GM19023 (cell line): ENCODE measurements around the gene KCNQ1.

Experiments used
- ATAC-seq: cut with Tn5 transposase; IDR thresholded peaks from one replicate; pipeline ENCODE4 v1.9.1; 2021; ENCODE audit warnings: mild to moderate bottlenecking, moderate library complexity; ENCODE audit not compliant: unreplicated experiment

KCNQ1 gene

DNA sequence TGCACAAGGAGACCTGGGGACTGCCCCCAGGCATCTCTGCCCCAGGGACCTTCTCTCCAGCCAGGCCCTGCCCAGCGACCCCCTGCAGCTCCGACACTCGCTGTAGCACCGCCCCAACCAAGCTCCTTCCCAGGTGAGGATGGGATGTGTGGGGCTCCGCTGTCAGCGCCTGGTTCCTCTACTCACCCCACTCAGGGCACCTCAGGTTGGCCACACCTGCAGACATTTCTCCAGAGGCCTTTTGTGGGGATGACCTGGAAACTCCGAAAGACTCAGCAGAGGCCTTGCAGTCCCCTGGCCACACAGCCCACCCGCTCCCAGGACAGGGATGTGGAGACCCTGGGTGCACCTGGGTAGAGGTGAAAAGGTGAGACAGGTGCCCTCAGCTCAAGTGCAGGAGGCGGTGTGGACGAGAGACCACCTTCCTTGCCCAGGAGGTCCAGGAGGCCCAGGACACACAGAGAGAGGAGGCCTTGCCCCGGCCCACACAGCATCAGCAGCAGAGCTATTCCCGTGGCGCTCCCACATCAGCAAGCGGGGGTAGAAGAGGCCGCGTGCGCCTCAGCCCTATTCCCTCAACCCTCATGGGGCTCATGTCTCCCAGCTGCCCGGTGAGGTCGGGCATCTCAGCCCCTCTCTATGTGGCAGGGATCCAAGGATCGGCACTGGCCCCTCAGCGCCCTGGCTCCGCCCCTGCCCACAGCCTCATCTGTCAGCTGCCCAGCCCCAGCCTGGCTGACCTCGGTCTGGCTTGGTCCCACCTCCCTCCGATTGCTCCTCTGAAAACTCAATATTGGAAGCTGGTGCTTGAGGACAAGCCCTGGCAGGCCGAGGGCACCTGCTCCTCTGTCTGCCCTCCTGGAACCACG is 21.4 kb upstream of the KCNQ1 start:
- no peak for ATAC-seq

DNA sequence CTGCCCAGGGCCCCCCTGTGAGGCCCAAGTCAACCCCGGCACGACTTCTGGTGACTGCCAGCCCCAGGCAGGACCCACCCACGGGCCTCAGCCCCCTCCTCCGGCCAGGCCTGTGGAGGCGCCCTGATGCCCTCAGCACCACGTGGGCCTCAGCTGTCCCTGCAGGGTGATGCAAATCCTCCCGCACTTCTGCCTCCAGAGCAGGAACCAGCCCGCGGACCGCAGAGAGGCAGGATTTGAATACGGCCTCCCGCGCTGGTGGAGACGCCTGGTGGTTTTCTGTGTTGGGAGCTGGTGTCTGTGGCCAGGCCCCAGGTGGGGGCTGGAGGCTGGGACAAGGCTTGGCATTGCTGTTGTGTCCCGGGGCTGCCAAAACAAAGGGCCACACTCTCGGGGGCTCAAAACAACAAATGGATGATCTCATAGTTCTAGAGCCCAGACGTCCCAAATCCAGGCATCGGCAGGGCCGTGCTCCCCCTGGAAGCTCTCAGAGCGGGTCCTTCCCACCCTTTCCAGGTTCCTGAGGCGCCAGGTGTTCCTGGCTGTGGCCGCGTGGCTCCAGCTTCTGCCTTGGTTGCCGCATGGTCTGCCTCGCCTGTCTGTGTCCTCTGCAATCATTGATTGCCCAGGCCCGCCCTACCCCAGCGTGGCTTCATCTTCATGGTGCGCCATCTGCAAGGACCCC is 19.9 kb upstream of the KCNQ1 start:
- ATAC-seq = no peak

DNA sequence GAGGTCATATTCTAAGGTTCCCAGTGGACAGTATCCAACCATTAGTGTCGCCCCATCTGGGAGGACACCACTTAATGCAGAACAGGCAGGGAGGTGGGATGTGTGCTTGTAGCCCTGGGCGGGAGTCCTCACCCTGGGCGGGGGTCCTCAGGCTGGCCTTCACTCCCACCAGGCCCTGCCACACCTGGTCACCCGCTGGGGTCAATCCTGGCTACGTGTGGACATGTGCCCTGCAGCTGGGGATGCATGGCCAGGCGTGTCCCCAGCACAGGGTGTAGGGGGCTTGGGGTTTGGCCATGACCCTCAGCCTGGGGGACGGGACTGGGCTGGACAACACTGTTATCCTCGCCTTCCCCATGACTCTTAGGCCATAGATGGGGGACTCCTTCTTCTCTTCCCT is 19.3 kb upstream of the KCNQ1 start:
- no peak for ATAC-seq

DNA sequence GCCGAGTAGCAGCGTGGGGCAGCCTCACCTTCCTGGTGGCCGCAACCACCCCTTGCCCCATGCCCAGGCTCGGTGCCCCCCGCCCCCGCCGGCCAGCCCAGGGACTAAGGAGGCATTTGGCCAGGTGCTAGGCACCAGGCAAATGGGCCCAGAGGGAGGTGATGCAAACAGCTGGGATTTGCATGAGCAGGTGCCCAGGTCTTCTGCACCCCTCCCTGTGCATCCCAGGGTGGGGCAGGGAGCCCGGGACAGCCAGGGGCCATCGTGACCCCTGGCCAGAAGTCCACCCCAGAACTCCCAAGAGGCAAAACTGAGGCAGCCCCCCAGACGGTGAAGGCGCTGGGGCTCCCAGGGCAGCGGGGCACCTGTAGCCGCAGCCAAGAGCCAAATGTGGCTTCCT is 18.6 kb upstream of the KCNQ1 start:
- ATAC-seq = no peak

DNA sequence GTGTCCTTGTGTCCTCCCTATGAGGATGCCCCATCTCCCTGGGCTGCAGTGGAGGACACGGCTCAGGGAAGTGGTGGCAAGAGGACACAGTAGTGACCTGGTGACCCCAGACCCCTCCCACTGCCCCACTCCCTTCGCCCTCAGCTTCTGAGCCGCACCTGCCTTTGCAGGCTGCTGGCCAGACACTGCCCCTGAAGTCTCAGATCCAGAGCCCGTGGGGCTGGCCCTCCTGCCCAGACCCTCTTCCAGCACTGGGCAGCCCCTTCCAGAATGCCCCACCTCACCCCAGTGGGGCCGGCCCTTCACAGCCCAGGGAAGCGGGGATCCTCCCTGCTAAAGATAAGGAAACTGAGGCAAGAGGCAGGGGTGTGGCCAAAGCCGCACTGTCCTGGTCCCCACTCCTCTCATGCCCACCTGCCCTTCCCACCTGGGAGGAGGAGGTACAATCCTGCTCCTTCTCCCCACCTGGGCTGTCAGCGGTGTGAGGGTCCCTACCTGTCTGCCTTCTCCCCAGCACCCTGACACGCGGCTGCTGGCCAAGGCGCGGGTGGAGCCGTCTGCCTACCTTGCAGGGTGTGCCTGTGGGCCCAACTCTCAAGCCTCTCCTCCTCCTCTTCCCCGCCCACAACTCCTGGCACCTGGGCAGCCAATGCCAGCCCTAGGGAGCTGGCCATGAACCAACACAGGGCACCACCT is 17.8 kb upstream of the KCNQ1 start:
- ATAC-seq = no peak

DNA sequence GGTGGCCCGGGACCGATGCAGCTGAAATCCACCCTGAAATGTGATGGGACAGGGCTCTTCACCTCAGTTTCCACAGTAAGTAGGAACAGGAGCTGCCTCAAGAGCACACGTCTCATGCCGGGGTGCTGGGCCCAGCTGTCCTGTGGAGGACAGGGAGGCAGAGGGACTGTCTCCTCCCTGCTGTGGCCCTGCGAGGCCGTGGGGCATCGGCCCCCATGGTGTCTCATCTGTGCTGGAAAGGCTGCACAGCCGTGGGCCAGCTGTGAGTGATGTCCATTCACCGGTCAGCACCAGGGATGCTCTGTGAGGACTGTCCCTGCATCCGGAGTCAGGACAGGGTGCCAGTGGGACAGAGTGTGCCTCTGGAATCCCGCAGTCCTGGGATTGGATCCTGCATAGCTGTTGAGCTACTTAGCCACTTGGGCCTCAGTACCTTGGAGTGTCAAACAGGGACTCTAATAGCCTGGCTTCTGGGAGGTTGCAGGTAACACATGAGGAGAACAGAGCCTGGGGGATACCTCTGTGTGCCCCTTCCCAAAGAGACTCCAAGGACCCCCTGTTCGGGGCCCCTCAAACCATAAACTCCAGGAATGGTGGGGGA is 17.0 kb upstream of the KCNQ1 start:
- ATAC-seq = no peak

DNA sequence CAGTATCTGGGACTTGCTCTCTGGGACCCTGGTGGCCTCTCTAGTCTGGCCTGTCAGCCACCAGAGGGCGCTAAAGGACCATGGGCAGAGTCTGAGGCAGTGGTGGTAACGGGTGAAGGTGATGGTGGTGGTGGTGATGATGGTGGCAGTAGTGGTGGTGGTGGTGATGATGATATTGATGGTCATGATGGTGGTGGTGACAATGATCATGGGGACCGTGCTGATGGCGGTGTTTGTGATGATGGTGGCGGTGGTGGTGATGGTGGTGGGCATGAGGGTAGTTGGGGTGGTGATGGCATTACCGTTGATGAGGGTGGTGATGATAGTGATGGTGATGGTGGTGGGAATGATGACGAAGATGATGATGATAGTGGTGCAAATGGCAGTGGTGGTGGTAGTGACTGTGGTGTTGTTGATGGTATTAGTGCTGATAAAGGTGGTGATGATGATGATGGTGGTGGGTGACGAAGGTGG is 16.4 kb upstream of the KCNQ1 start:
- no peak for ATAC-seq

DNA sequence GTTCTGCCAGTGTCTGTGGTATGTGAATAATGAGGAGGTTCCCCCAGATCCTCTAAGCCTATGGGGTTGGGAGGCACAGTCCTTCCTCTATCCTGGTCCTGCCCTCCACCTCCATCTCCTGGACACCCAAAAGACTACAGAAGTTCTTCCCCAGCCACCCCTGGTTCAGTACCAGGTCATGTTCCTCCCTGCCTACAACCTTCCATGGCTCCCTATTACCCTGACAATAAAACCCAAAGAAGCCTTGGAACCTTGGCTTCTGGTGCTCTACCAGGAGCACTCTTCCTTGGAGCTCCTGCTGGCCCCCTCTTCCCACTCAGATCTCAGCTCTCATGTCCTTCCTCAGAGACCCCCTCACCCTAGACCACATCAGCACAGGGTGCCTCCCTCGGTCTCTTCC is 13.4 kb upstream of the KCNQ1 start:
- no peak for ATAC-seq

DNA sequence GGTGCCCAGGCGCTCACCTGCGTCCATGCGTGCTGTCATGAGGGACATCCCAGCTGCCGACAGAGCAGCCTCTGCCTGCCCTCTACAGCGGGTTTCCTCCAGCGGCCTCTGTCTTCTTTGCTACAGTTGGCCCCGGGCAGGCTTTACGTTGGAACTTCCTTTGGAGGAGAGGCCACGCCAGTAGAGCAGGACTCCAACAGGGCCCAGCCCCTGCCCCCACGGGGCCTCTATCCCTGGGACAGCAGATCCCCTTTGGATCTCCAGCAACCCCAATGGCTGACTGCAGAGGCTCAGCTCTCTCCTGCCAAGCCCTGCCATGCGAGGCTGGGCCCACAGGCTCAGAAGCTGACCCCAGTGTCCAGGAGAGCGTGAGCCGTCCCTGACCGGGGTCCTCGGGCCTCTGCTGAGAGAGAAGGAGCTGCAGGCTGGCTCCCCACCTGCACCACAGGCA is 12.6 kb upstream of the KCNQ1 start:
- no peak for ATAC-seq

DNA sequence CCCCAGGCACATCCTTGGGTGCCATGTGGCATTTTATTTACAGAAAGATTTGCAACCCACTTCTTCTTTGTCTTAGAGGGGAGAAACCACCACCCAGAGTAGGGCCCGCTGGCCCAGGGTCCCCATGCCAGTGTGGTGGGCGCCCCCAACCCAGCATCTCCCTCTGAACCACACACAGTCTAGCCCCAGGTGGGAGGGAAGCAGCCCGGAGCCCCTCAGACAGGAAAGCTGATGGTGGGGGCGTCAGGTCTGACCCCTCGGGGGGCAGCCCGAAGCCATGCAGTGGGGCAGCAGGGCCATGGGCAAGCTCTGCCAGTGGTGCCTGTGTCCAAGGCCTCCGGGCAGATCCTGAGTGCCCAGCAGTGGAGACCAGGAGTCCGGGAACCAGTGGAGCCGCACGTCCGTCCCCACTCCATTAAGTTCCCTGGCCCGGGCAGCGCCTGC is 12.2 kb upstream of the KCNQ1 start:
- ATAC-seq = no peak

DNA sequence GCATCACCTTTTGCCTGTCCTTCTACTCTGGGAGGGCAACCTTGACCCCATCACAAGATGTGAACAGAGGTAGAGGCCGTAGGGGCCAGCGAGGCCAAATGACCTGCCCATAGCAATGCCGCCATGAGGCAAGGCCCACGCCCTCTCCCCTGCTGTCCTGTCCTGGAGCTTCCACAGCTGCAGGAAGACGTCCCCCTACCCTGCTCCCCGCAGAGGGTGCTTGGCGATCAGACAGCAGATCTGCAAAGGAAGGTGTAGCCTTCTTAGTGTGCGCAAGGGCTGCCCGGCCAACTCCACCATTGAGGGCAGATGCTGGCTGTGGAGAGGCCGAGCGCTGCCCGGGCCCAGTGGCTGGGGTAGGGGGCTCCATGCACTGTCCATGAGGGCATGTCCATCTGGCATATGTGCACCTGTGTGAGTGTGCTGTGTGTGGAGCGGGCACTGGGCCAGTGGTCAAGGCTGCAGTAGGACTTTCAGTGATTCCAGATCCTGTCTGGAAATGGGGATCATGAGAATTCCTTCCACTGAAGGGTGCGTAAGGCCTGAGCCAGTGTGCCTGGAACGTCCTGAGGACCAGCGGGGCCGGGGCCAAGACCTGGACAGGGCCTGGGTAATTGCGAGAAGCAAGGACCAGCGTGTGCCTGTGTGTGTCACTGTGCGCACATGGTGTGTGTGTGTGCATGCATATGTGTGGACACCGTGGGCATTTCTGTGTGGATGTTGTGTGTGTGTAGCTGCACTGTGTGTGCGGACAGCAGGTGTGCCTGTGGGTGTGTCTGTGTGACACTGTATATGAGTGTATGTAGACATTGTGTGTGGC is 11.5 kb upstream of the KCNQ1 start:
- ATAC-seq = no peak

DNA sequence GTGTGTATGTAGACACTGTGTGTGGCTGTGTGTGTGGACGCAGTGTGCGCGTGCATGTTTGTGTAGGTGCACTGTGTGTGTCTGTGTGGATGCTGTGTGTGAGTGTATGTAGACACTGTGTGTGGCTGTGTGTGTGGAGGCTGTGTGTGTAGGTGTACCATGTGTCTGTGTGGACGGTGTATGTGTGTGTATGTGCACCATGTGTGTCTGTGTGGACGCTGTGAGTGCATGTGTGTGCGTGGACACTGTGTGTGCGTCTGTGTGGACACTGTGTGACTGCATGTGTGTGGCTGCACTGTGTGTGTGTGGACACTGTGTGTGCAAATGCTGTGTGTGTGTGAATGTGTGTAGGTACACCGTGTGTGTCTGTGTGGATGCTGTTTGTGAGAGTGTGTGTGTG is 10.8 kb upstream of the KCNQ1 start:
- no peak for ATAC-seq

DNA sequence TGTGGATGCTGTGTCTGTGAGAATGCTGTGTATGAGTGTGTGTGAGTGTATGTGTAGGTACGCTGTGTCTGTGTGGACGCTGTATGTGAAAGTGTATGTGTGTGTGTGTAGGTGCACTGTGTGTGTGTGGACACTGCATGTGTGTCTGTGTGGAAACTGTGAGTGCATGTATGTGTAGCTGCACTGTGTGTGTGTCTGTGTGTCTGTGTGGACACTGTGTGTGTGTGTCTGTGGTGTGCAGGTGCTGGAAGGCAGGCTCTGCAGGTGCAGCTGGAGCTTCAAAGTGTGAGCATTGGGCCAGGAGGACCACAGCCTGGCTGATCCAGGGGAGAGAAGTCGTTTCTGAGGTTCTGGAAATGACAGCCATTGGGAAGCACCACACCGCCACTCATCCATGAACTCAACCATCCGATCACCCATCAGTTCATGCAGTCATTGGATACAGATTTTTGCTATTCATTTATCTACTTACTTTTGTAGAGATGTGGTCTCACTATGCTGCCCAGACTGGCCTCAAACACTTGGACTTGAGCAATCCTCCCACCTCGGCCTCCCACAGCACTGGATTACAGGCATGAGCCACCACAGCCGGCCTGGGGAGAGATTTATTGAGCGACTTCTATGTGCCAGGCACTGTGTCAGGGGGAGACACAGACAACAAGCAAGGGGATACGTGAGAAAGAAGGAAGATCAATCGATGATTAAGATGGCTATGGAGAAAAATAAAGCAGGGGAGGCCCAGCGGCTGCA is 10.1 kb upstream of the KCNQ1 start:
- no peak for ATAC-seq

DNA sequence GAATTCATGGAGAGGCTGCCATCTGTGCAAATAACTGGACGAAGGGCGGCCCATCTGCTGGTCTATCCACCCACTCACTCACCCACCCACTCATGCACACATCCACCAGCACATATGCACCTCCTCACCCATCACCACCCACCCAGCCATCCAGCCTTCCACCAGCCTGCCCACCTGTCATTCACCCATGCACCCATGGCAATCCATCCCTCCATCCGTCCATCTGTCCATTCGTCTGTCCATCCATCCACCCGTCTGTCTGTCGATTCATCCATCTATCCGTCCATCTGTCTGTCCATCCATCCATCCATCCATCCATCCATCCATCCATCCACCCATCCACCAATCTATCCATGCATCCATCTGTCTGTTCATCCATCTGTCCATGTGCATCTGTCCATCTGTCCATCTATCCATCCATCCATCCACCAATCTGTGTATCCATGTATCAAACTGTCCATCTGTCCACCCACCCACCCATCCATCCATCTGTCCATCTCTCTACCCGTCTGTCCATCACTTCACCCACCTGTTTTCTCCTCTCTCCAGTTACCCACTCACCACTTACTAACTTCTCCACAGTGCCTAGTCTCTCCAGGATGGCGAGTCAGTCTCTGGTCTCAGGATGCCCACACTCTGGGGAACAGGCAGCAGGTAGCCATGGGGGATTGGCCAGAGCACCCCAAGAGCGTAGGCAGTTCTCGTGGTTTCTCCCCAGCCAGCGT is 9.4 kb upstream of the KCNQ1 start:
- no peak for ATAC-seq

DNA sequence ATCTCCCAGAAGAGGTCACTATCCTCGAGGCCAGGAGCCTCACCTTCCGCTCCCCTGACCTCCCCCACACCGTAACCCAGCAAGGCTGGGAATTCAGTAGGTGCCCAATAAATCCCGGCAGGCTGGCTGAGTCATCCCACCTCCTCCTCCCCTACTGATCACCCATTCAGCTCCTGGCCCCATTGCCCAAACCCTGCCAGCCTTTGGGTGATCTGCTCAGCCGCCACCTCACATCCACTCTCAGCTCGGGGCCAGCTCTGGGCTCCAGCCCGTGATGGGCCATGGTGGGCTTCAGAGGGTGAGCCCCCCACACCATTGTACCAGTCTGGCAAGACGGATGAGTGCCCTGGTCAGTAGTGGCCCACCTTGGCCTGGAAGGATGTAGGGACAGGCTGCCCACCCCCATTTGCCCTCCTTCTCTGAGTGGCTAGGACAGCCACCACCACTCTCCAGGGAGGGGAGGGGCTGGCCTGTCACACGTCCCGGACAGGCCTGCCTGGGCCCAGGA is 8.7 kb upstream of the KCNQ1 start:
- ATAC-seq = no peak

DNA sequence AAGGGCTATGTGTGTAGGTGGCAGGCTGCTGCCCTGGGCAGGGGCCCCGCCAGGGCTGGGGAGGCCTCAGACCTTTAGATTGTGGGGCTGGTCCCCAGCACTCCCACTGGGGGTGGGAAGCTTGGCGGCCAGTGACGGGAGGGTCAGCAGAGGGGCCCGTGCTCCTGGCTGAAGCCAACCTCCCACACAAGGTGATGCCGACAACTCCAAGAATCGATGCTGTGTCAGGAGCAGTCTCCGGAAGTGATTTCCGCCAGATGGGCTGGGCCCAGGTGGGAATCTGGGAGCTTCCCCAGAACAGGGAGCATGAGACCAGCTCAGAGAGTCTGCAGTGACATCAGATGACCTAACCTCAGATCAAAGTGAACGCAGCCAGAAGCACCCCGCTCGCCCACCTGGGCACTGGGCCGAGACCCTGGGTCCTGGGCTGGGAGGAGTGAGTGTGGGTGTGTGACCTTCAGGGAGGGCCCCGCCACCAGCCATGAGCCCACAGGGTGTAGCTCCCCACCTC is 8.2 kb upstream of the KCNQ1 start:
- no peak for ATAC-seq

DNA sequence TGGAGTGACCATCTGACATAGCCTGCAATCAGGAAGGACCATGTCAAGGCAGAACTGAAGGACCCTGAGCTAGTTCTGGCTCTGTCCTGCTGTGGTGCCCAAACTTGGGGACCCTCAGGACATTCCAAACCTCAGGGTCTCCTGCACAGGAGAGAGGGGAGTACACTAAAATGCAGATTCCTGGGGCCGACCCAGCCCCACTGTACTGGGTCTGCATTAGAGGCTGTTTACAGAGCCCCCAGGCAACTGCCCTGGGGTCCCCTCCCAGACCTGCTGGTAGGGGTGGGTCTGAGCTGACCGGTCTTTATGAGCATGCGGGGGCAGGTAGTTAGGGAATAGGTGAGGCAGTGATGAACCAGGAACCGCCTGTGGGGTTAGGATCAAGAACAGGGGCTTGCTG is 7.3 kb upstream of the KCNQ1 start:
- no peak for ATAC-seq

DNA sequence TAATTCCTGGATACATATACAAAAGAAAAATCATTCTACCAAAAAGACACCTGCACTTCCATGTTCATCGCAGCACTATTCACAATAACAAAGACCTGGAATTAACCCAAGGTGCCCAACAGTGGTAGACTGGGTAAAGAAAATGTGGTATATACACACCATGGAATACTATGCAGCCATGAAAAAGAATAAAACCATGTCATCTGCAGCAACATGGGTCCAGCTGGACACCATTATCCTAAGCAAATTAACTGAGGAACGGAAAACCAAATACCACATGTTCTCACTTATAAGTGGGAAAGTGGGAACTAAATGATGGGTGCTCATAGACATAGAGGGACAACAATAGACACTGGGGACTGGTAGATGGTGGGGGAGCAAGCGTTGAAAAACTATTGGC is 5.0 kb upstream of the KCNQ1 start:
- ATAC-seq = no peak

DNA sequence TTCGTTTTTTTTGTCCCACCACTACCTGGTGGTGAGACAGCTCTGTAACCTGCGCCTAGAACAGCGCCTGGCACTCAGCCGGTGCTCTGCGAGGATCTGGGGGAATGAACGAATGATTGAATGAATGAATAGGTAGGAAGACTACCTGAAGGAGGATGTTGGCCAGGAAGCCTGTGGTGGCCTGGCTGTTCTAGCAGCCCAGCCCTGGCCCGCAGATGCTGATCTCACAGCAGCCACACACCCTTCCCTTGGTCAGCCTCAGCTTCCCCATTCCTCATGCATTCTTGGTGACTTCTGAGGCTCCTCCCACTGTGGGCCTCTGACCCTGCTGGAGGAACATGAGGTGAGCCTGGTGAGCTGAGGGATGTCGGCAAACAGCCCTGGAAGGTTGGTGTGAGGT is 4.2 kb upstream of the KCNQ1 start:
- no peak for ATAC-seq
